HG02973 (cell line): Measurements from ENCODE around the gene FOXL3.
"Not testable (repeated sequence)": the region's sequence is repeated elsewhere in the genome, so short reads cannot be mapped to it uniquely, and the experiment has no call there.

ENCODE experiments used
- ATAC-seq: cut with Tn5 transposase; IDR thresholded peaks from one replicate; pipeline ENCODE4 v1.9.1; 2021; ENCODE audit warnings: moderate library complexity; ENCODE audit not compliant: unreplicated experiment

FOXL3 gene

GRCh38 chr7:286266-286665 is 3.7 kb upstream of the FOXL3 start:
- ATAC-seq = no peak

- ATAC-seq = no peak
Observed at GRCh38 chr7:288671-289101, 1.3 kb upstream of the FOXL3 start.

- ATAC-seq = no peak
Observed at GRCh38 chr7:289209-289755, 688 bp upstream of the FOXL3 start.

GRCh38 chr7:290554-291372 is 793 bp downstream of the FOXL3 start:
- ATAC-seq = no peak

- no peak for ATAC-seq
Observed at GRCh38 chr7:291373-292092, 1.6 kb downstream of the FOXL3 start.

- no peak for ATAC-seq
Observed at GRCh38 chr7:292226-292625, 2.3 kb downstream of the FOXL3 start.

- no peak for ATAC-seq
Observed at GRCh38 chr7:292826-293225, 2.9 kb downstream of the FOXL3 start.

GRCh38 chr7:293681-294439 is 3.9 kb downstream of the FOXL3 start:
- no peak for ATAC-seq

GRCh38 chr7:294440-295154 is 4.6 kb downstream of the FOXL3 start:
- no peak for ATAC-seq

GRCh38 chr7:295155-296154 is 5.5 kb downstream of the FOXL3 start:
- ATAC-seq = no peak

GRCh38 chr7:296373-296945 is 6.5 kb downstream of the FOXL3 start:
- no peak for ATAC-seq

- ATAC-seq = not testable (repeated sequence)
Observed at GRCh38 chr7:297141-297540, 7.2 kb downstream of the FOXL3 start.

- ATAC-seq = no peak
Observed at GRCh38 chr7:297611-298374, 7.8 kb downstream of the FOXL3 start.

GRCh38 chr7:298375-298702 is 8.4 kb downstream of the FOXL3 start:
- no peak for ATAC-seq

- no peak for ATAC-seq
Observed at GRCh38 chr7:298743-299142, 8.8 kb downstream of the FOXL3 start.

- no peak for ATAC-seq
Observed at GRCh38 chr7:299169-299568, 9.2 kb downstream of the FOXL3 start.

- ATAC-seq = no peak
Observed at GRCh38 chr7:299628-300027, 9.7 kb downstream of the FOXL3 start.

GRCh38 chr7:300048-300447 is 10.1 kb downstream of the FOXL3 start:
- ATAC-seq = no peak
